HFF-Myc (cell line): Measurements from ENCODE around the gene SHISA5.

Experiments
- DNase-seq: peaks from one replicate; pipeline ENCODE4 v3.0.0-alpha.2; 2011; ENCODE audit warnings: low read depth; ENCODE audit errors: extremely low read depth
- H3K4me3 ChIP-seq: replicated peaks from 2 replicates; pipeline ENCODE4 v1.5.1; 2011; ENCODE audit warnings: low read depth, mild to moderate bottlenecking, control low read depth, low read length
- TF ChIP-seq, protein P1 (sequence below): IDR thresholded peaks from 2 replicates; pipeline ENCODE4 v1.5.1; 2012; ENCODE audit warnings: mild to moderate bottlenecking, low read depth, low read length, control low read depth; ENCODE audit errors: missing control alignments

The SHISA5 gene

DNA sequence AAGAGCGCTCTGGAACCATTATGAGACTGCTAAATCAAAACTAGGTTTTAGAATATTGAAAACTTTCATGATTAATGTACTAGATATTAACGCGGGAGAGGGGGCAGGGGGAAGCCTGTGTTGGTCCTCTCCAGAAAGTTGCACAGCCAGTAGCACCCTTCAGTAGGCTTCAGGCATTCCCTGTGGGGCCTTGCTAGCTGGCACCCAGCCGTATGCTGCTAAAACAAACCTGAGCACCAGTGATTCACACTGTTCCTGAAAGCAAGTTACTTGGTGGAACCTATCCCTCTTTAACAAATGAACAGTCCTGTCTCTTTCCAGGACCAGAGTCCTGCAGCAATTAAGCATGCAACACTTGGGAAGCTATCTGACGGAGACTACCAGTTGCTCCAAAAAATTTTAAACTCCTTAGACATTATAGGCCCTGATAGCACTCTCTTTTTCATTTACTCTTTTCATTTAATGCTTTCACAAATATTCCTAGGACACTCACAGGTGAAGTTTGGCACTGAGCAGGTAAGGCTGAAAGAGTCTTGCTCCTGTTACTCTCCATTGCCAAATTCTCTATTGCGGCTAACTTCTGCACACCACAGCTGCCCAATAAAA lies 58.6 kb downstream of the SHISA5 start:
- H3K4me3 ChIP-seq: peak overlapping the region; percentile 68
- DNase-seq: no peak
- TF ChIP-seq, protein P1, sequence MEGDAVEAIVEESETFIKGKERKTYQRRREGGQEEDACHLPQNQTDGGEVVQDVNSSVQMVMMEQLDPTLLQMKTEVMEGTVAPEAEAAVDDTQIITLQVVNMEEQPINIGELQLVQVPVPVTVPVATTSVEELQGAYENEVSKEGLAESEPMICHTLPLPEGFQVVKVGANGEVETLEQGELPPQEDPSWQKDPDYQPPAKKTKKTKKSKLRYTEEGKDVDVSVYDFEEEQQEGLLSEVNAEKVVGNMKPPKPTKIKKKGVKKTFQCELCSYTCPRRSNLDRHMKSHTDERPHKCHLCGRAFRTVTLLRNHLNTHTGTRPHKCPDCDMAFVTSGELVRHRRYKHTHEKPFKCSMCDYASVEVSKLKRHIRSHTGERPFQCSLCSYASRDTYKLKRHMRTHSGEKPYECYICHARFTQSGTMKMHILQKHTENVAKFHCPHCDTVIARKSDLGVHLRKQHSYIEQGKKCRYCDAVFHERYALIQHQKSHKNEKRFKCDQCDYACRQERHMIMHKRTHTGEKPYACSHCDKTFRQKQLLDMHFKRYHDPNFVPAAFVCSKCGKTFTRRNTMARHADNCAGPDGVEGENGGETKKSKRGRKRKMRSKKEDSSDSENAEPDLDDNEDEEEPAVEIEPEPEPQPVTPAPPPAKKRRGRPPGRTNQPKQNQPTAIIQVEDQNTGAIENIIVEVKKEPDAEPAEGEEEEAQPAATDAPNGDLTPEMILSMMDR: no peak

DNA sequence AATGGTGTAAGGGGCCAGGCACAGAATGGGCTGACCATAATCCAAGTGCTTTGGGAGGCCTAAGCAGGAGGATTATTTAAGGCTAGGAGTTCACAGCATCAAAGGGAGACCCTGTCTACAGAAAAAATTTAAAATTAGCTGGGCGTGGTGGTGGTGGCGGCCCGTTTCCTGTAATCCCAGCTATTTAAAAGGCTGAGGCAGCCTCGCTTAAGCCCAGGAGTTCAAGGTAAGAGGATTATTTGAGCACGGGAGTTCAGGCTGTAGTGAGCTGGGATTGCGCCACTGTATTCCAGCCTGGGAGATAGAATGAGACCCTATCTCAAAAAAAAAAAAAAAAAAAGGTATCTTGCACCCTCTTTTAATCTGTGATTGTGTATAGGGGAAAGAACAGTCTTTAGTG lies 62.0 kb downstream of the SHISA5 start:
- DNase-seq: no peak
- peak overlapping the region; percentile 98 for H3K4me3 ChIP-seq
- TF ChIP-seq, protein P1: no peak

DNA sequence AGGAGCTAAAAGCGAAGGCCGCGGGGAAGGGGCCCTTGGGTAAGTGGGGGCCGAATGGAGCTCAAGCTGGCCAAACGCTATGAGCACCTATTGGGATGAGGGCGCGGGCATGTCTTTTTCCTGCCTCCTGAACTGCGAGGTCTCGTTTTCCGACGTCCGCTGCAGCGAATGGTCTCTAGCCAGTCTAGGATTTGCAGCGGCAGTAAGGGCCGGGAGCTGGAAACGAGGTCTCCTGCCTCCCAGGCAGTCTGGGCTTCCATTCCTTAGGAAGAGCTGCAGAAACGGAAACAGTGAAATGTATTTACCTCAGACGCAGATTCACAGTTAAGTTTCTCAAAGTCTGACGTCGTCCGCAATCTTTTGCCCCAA lies 63.4 kb downstream of the SHISA5 start:
- TF ChIP-seq, protein P1: no peak
- no peak for DNase-seq

DNA sequence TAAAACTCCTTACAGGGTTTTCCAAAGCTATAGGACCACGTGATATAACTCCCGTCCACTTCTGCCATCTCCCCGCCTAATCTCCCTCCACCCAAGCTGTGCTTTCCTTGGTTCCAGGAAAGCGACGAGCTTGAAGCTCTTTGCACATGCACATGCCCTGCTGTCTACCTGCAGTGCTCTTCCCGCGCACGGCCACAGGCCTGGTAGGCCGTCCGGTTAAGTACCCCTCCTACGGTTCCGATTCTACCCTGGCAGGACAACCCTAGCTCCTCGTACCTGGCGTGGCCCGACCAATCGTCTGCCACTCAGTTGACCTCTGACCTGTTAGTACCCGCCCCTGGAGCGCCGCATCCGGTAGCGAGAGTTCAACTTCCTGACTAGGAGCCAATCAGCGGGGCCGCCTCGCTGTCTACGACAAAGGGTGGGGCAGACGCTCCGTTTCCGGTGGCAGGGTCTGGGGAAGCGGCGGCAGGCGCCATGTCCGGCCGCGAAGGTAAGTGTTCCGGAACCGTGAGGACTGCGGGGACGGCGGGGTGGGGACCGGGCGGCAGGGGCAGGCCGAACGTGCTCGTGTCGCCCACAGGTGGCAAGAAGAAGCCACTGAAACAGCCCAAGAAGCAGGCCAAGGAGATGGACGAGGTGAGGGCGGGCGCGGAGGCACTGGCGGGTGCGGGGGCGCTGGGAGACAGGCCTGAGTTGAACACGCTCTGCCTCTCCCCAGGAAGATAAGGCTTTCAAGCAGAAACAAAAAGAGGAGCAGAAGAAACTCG lies 64.0 kb downstream of the SHISA5 start, which contains the start of the genes CCDC51 and TMA7:
Gene CCDC51 (minus strand): TSS at position 300 of the 770 bp plus-strand sequence. CDS start 4,991 bp downstream, outside the sequence.
Gene TMA7 (plus strand): TSS at position 438 of the 770 bp plus-strand sequence. CDS start 40 bp downstream, at position 478.
- DNase-seq: peak; percentile 90
- TF ChIP-seq, protein P1: no peak
- H3K4me3 ChIP-seq: peak within 1 kb of the TSS; percentile 98

More for the DNA sequence above, 63.4 kb downstream of the SHISA5 start:
- peak overlapping the region; percentile 98 for H3K4me3 ChIP-seq

DNA sequence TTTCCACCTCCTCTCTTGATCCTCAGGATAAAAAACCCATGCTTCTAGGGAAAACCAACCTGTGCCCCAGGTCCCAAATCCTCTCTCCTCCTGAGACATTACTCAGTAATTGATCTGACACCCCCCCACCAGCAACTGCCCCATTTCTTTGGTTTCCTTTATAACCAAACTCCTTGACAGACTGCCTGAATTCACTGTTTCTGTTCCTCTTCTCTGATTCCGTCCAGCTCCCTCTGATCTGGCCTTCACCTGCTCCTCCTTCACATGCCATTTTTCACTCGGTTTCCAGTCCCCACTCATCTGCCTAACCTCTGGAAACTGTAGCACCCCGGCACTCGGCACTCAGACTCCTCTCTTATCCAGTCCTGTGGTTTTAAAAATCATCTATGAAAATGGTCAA lies 66.2 kb downstream of the SHISA5 start:
- TF ChIP-seq, protein P1: no peak

DNA sequence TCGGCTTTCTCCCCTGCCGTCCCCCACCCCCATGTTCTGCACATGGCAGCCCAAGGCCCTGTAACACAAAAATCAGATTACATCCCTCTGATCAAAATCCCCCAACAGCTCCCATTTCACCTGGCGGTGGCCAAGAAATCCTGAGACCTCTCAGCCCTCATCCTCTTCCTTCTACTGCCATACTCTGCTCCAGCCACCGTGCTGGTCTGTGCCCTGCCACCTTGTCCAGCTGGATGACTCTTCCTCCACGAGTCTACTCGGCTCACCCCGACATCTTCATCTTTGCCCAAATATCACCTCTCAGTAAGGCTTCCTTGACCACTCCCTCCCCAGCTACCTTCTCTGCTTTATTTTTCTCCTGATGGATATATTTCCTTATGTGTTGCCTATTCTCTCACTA lies 67.1 kb downstream of the SHISA5 start:
- no peak for DNase-seq
- TF ChIP-seq, protein P1: no peak
- no peak overlapping the region for H3K4me3 ChIP-seq

More for the DNA sequence above, 66.2 kb downstream of the SHISA5 start:
- DNase-seq: no peak
- no peak overlapping the region for H3K4me3 ChIP-seq
